GM12892 (cell line): ENCODE measurements around the gene GABRB1.

ENCODE experiments used
- POLR2A ChIP-seq: IDR thresholded peaks from 2 replicates; pipeline ENCODE4 v1.6.1; 2011; ENCODE audit warnings: low read depth, low read length, control low read depth
- POLR2AphosphoS5 ChIP-seq: IDR thresholded peaks from 2 replicates; pipeline ENCODE4 v1.6.1; 2011; ENCODE audit warnings: low read depth, low read length, control low read depth

DNA sequence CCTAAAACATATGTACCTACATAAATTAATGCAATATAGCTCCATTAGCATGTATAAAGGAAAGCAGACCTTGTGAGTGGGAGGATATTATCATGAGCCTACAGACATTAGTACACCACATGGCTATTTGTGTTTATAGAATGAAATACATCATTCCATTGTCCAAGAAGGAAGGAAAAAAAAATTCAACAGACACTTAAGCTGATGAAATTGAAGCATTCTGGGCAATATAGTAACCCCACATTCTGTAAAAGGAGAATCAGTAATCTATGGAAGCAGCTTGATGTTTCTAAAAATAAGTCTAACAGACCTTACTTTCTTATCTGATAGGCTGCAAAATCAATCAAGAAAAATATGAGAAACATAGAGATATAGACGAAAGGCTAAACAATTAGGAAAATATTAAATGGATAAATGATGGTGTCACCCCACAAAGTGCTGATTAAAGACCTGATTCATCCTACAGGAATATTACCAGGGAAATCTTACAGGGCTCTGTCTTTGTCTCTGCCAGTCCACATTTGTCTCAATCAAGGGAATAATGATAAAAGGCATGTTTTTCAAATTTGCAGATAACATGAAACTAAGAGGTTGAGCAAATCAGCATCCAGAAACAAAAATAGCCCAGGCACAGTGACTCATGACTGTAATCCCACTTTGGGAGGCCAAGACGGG is 355.3 kb downstream of the GABRB1 start:
- TF ChIP-seq POLR2AphosphoS5 (no peak), POLR2A (no peak)
